ENCODE data around the gene FPGS. TPM values are rescaled to one million over a fixed set of nuclear protein-coding genes. Genes with fewer than 3 reads are reported as not detected.

The FPGS gene
- total RNA-seq, 1 donor from 2014 or later = 50.8 TPM

GRCh38 chr9:127846443-127847177 lies 43.9 kb downstream of the FPGS start:
- Mint-ChIP-seq H3K36me3 (ENCODE audit: low read depth) (peaks cover 8% of the 10 kb centered on the region), H3K27me3 (ENCODE audit: low read depth) (no peaks in the 10 kb centered on the region), H3K27ac (ENCODE audit: unreplicated experiment) (no peak overlapping the region), H3K4me3 (ENCODE audit: unreplicated experiment) (no peak overlapping the region), H3K4me1 (ENCODE audit: low read depth) (peaks cover 38% of the 10 kb centered on the region), H3K9me3 (ENCODE audit: low read depth) (peaks cover 6% of the 10 kb centered on the region)
- DNase-seq (ENCODE audit: low spot score) = no peak
- TF ChIP-seq CTCF (IDR thresholded peaks at IDR 0.05) = no peak

GRCh38 chr9:127847178-127847510 lies 44.5 kb downstream of the FPGS start:
- no peak for DNase-seq (ENCODE audit: low spot score)
- no peak overlapping the region for H3K4me3 Mint-ChIP-seq (ENCODE audit: unreplicated experiment)
- no peaks in the 10 kb centered on the region for H3K27me3 Mint-ChIP-seq (ENCODE audit: low read depth)
- H3K4me1 Mint-ChIP-seq (ENCODE audit: low read depth) = peaks cover 41% of the 10 kb centered on the region
- peaks cover 8% of the 10 kb centered on the region for H3K36me3 Mint-ChIP-seq (ENCODE audit: low read depth)
- peaks cover 6% of the 10 kb centered on the region for H3K9me3 Mint-ChIP-seq (ENCODE audit: low read depth)
- no peak for TF ChIP-seq CTCF (IDR thresholded peaks at IDR 0.05)
- peak overlapping the region; percentile 49 for H3K27ac Mint-ChIP-seq (ENCODE audit: unreplicated experiment)

GRCh38 chr9:127847833-127848755 lies 45.4 kb downstream of the FPGS start:
- no peak for TF ChIP-seq CTCF (IDR thresholded peaks at IDR 0.05)
- Mint-ChIP-seq H3K4me3 (ENCODE audit: unreplicated experiment) (no peak overlapping the region), H3K9me3 (ENCODE audit: low read depth) (peaks cover 6% of the 10 kb centered on the region), H3K27me3 (ENCODE audit: low read depth) (no peaks in the 10 kb centered on the region), H3K4me1 (ENCODE audit: low read depth) (peaks cover 50% of the 10 kb centered on the region), H3K27ac (ENCODE audit: unreplicated experiment) (no peak overlapping the region), H3K36me3 (ENCODE audit: low read depth) (peaks cover 8% of the 10 kb centered on the region)
- no peak for DNase-seq (ENCODE audit: low spot score)

- DNase-seq (ENCODE audit: low spot score) = no peak
- Mint-ChIP-seq H3K4me1 (ENCODE audit: low read depth) (peaks cover 59% of the 10 kb centered on the region), H3K27me3 (ENCODE audit: low read depth) (no peaks in the 10 kb centered on the region), H3K9me3 (ENCODE audit: low read depth) (peaks cover 6% of the 10 kb centered on the region), H3K4me3 (ENCODE audit: unreplicated experiment) (no peak overlapping the region), H3K27ac (ENCODE audit: unreplicated experiment) (no peak overlapping the region), H3K36me3 (ENCODE audit: low read depth) (peaks cover 8% of the 10 kb centered on the region)
- TF ChIP-seq CTCF (IDR thresholded peaks at IDR 0.05) = no peak
Measured at GRCh38 chr9:127848756-127849504, 46.2 kb downstream of the FPGS start.

- Mint-ChIP-seq H3K4me3 (ENCODE audit: unreplicated experiment) (no peak overlapping the region), H3K36me3 (ENCODE audit: low read depth) (peaks cover 8% of the 10 kb centered on the region), H3K27ac (ENCODE audit: unreplicated experiment) (no peak overlapping the region), H3K9me3 (ENCODE audit: low read depth) (peaks cover 6% of the 10 kb centered on the region), H3K27me3 (ENCODE audit: low read depth) (no peaks in the 10 kb centered on the region), H3K4me1 (ENCODE audit: low read depth) (peaks cover 54% of the 10 kb centered on the region)
- TF ChIP-seq CTCF (IDR thresholded peaks at IDR 0.05) = no peak
- DNase-seq (ENCODE audit: low spot score) = no peak
Measured at GRCh38 chr9:127850286-127850830, 47.7 kb downstream of the FPGS start.

Measured in chondrocyte (in vitro differentiated cells).